Measurements from ENCODE around the gene TCF12.
A peak's percentile ranks its signal among the peaks of the same experiment; 100 is the strongest.

Gene TCF12

GRCh38 chr15:57183614-57184344, 265.3 kb downstream of the TCF12 start:
- H3K27ac Mint-ChIP-seq: no peak overlapping the region
- no peak overlapping the region for H3K4me3 Mint-ChIP-seq
- H3K27me3 Mint-ChIP-seq: no peaks in the 10 kb centered on the region
- no peaks in the 10 kb centered on the region for H3K4me1 Mint-ChIP-seq (ENCODE audit: low read depth)
- peaks cover 23% of the 10 kb centered on the region for H3K36me3 Mint-ChIP-seq
- peaks cover 6% of the 10 kb centered on the region for H3K9me3 Mint-ChIP-seq (ENCODE audit: low read depth)

DNA sequence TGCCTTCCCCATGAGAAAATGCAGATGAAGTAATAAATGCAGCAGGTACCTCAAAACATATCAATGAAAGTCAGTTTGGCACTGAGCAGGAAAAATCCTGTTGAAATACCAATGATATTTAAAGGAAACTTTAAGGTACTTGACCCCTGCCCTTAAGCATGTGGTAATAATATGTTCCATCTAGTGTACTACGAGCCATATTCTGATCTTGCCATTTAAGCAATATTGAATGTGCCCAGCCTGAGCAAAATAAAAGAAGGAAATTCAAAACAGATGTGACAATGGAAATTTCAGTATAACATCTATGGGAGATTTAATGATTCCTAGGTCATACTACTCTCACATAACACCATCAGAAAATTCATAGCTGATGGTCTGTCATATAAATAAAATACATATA, 266.1 kb downstream of the TCF12 start:
- Mint-ChIP-seq H3K27ac (no peak overlapping the region), H3K27me3 (no peaks in the 10 kb centered on the region), H3K36me3 (peaks cover 23% of the 10 kb centered on the region), H3K9me3 (ENCODE audit: low read depth) (peaks cover 6% of the 10 kb centered on the region), H3K4me3 (no peak overlapping the region), H3K4me1 (ENCODE audit: low read depth) (no peaks in the 10 kb centered on the region)

DNA sequence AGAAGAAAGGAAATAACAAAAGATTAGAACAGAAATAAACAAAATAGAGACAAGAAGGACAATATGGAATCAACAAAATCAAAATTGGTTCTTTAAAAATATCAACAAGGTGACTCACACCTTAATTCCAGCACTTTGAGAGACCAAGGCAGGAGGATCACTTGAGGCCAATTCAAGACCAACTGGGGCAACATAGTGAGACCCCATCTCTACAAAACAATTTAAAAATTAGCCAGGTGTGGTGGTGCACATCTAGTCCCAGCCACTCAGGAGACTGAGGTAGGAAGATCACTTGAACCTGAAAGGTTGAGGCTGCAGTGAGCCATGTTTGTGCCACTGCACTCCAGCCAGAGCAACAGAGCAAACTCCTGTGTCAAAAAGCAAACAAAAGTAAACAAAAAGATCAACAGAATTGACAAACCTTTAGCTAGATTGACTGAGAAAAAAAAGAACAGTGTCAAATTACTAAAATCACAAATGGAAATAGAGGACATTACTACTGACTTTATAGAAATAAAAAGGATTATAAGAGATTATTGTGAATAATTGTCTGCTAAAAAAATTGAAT, 267.1 kb downstream of the TCF12 start:
- Mint-ChIP-seq H3K36me3 (peaks cover 25% of the 10 kb centered on the region), H3K27ac (no peak overlapping the region), H3K9me3 (ENCODE audit: low read depth) (peaks cover 6% of the 10 kb centered on the region), H3K27me3 (no peaks in the 10 kb centered on the region), H3K4me3 (no peak overlapping the region), H3K4me1 (ENCODE audit: low read depth) (no peaks in the 10 kb centered on the region)

DNA sequence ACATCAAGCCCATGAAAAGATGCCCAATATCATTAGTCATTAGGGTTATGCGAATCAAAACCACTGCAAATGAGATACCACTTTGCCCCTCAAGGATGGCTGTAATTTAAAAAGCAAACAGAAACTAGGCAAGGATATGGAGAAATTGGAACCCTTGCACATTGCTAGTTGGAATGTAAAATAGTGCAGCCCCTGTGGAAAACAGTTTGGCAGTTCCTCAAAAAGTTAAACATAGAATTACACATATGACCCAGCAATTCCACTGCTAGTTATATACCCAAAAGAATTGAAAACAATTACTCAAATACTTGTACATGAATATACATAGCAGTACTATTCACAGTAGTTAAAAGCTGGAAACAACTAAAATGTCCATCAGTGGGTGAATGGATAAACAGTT, 271.0 kb downstream of the TCF12 start:
- peaks cover 31% of the 10 kb centered on the region for H3K36me3 Mint-ChIP-seq
- H3K27me3 Mint-ChIP-seq: no peaks in the 10 kb centered on the region
- H3K9me3 Mint-ChIP-seq (ENCODE audit: low read depth): peaks cover 6% of the 10 kb centered on the region
- no peak overlapping the region for H3K4me3 Mint-ChIP-seq
- no peak overlapping the region for H3K27ac Mint-ChIP-seq
- no peaks in the 10 kb centered on the region for H3K4me1 Mint-ChIP-seq (ENCODE audit: low read depth)

GRCh38 chr15:57190208-57190607, 271.8 kb downstream of the TCF12 start:
- H3K27ac Mint-ChIP-seq: no peak overlapping the region
- H3K36me3 Mint-ChIP-seq: peaks cover 31% of the 10 kb centered on the region
- peaks cover 5% of the 10 kb centered on the region for H3K9me3 Mint-ChIP-seq (ENCODE audit: low read depth)
- no peak overlapping the region for H3K4me3 Mint-ChIP-seq
- no peaks in the 10 kb centered on the region for H3K27me3 Mint-ChIP-seq
- H3K4me1 Mint-ChIP-seq (ENCODE audit: low read depth): no peaks in the 10 kb centered on the region

GRCh38 chr15:57193161-57193560, 274.7 kb downstream of the TCF12 start:
- no peak overlapping the region for H3K4me3 Mint-ChIP-seq

DNA sequence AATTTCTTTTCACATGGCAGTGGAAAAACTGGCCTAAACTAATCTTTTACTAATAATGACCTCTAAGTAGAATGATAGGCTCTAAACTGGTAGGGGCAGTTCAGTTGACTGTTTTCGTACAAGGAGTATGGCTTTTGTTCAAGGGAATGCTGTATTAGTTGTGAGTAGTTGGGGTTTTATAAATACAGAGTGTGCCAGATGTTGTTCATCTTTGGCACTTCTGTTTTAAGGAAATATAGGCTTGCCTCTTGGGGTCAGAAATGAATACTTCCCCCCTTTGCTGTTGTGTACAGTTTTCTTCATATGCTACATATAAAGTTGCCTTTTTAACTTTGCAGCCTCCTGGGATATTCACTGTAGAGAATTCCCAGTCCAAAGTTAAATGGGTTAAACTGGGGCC, 276.9 kb downstream of the TCF12 start:
- Mint-ChIP-seq H3K27ac (no peak overlapping the region), H3K27me3 (no peaks in the 10 kb centered on the region), H3K36me3 (peaks cover 24% of the 10 kb centered on the region), H3K4me3 (no peak overlapping the region), H3K9me3 (ENCODE audit: low read depth) (no peaks in the 10 kb centered on the region), H3K4me1 (ENCODE audit: low read depth) (no peaks in the 10 kb centered on the region)

More at GRCh38 chr15:57193161-57193560, 274.7 kb downstream of the TCF12 start:
- Mint-ChIP-seq H3K4me1 (ENCODE audit: low read depth) (no peaks in the 10 kb centered on the region), H3K36me3 (peaks cover 19% of the 10 kb centered on the region), H3K27ac (no peak overlapping the region), H3K27me3 (no peaks in the 10 kb centered on the region), H3K9me3 (ENCODE audit: low read depth) (no peaks in the 10 kb centered on the region)

GRCh38 chr15:57196865-57197264, 278.4 kb downstream of the TCF12 start:
- no peak overlapping the region for H3K4me3 Mint-ChIP-seq
- H3K4me1 Mint-ChIP-seq (ENCODE audit: low read depth): no peaks in the 10 kb centered on the region
- peaks cover 19% of the 10 kb centered on the region for H3K36me3 Mint-ChIP-seq
- H3K27me3 Mint-ChIP-seq: no peaks in the 10 kb centered on the region
- no peak overlapping the region for H3K27ac Mint-ChIP-seq
- H3K9me3 Mint-ChIP-seq (ENCODE audit: low read depth): no peaks in the 10 kb centered on the region

DNA sequence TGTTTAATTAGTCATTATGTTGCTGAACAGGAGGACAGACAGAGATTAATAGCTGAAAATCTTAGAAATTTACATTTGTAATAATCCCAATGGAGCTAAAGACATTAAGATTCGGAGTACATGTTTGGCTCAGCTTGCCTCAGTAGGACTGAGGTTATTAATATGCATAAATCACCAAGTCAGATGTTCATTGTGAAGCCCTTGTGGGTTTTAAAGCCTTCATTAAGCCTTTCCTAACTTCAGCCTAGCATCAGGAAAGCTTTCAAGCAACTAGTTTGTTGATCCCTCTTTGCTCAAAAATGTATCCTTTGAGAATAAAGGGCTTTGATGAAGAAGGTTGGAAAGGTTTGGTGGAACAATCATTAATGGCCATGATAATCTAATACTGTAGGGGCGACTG, 279.7 kb downstream of the TCF12 start:
- no peaks in the 10 kb centered on the region for H3K4me1 Mint-ChIP-seq (ENCODE audit: low read depth)
- no peaks in the 10 kb centered on the region for H3K27me3 Mint-ChIP-seq
- no peak overlapping the region for H3K4me3 Mint-ChIP-seq
- no peak overlapping the region for H3K27ac Mint-ChIP-seq
- H3K9me3 Mint-ChIP-seq (ENCODE audit: low read depth): no peaks in the 10 kb centered on the region
- H3K36me3 Mint-ChIP-seq: peaks cover 18% of the 10 kb centered on the region

GRCh38 chr15:57198654-57199291, 280.3 kb downstream of the TCF12 start:
- H3K36me3 Mint-ChIP-seq: peaks cover 13% of the 10 kb centered on the region
- no peaks in the 10 kb centered on the region for H3K27me3 Mint-ChIP-seq
- H3K4me1 Mint-ChIP-seq (ENCODE audit: low read depth): no peaks in the 10 kb centered on the region

DNA sequence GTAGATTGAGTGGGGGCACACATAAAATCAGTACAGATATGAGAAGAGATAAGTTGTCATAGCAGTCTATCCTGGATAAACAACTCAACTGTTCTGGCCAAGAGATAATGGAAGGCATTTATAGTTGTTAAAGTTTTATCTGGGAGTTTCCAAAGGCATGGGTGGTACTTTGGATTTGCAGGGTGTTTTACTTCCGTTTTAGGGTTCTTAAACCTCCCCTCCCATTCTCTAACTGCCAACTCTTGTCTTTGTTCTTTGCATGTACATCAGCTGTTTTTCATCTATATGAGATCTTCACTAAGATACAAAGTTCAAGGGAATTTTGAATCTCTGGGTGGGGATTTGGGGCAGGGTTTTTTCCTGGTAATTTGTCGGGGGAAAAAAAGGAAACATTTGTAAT, 283.1 kb downstream of the TCF12 start:
- Mint-ChIP-seq H3K9me3 (ENCODE audit: low read depth) (no peaks in the 10 kb centered on the region), H3K4me1 (ENCODE audit: low read depth) (no peaks in the 10 kb centered on the region), H3K27ac (peak overlapping the region; percentile 13), H3K36me3 (peaks cover 7% of the 10 kb centered on the region), H3K27me3 (no peaks in the 10 kb centered on the region), H3K4me3 (no peak overlapping the region)

More at GRCh38 chr15:57198654-57199291, 280.3 kb downstream of the TCF12 start:
- H3K9me3 Mint-ChIP-seq (ENCODE audit: low read depth): no peaks in the 10 kb centered on the region
- H3K27ac Mint-ChIP-seq: no peak overlapping the region
- no peak overlapping the region for H3K4me3 Mint-ChIP-seq

- H3K4me1 Mint-ChIP-seq (ENCODE audit: low read depth): no peaks in the 10 kb centered on the region
- no peaks in the 10 kb centered on the region for H3K9me3 Mint-ChIP-seq (ENCODE audit: low read depth)
- peaks cover 2% of the 10 kb centered on the region for H3K36me3 Mint-ChIP-seq
- H3K27ac Mint-ChIP-seq: no peak overlapping the region
- no peak overlapping the region for H3K4me3 Mint-ChIP-seq
- no peaks in the 10 kb centered on the region for H3K27me3 Mint-ChIP-seq
Measured at GRCh38 chr15:57203906-57204305, 285.5 kb downstream of the TCF12 start.

DNA sequence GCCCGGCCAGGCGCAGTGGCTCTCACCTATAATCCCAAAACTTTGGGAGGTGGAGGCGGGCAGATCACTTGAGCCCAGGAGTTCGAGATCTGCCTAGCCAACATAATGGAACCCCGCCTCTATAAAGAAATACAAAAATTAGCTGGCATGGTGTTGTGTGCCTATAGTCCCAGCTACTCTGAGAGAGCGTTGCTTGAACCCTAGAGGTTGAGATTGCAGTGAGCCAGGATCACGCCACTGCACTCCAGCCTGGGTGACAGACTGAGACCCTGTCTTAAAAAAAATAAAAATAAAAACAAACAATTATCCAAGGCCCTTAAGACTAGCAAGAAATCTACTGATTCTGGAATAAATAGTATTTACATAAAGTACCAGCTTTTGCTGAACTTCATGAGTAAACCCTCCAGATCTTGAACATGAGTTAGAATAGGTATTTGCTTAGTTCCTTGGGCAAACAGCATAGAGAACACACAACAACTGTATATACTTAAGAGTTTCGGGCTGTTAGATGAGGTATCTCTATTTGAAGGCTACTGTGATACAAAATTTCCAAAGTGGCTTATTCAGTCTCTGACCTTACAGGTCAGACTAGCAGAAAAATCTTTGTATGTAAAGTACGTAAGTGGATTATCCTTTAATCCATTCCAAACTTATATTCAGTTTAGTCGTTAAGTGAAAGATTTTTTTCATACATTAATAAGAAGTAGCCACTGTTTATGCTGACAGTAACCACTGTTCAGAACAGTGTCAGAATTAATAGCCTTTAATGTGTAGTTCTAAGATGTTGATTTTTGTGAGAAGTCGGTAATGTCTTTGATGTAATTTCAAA, 286.8 kb downstream of the TCF12 start:
- Mint-ChIP-seq H3K36me3 (peaks cover 3% of the 10 kb centered on the region), H3K9me3 (ENCODE audit: low read depth) (no peaks in the 10 kb centered on the region), H3K27me3 (no peaks in the 10 kb centered on the region), H3K4me3 (no peak overlapping the region), H3K27ac (no peak overlapping the region), H3K4me1 (ENCODE audit: low read depth) (peaks cover 3% of the 10 kb centered on the region)

DNA sequence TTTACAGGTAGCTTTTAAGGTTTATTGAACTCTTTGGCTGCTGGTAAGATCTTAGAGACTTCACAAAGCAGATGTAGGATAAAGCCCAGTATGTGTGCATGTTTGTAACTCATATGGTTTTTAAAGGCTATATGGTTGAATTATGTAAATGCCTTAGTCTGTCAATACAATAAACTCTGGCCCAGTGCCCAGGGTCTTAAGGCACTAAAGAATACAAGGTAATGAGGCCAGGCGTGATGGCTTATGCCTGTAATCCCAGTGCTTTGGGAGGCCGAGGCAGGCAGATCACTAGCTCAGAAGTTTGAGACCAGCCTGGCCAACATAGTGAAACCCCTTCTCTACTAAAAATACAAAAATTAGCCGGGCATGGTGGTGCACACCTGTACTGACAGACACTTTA, 287.6 kb downstream of the TCF12 start:
- Mint-ChIP-seq H3K27me3 (no peaks in the 10 kb centered on the region), H3K9me3 (ENCODE audit: low read depth) (no peaks in the 10 kb centered on the region), H3K36me3 (peaks cover 3% of the 10 kb centered on the region), H3K4me3 (no peak overlapping the region), H3K4me1 (ENCODE audit: low read depth) (peaks cover 3% of the 10 kb centered on the region), H3K27ac (no peak overlapping the region)

- Mint-ChIP-seq H3K4me3 (no peak overlapping the region), H3K36me3 (peaks cover 3% of the 10 kb centered on the region), H3K27ac (no peak overlapping the region), H3K4me1 (ENCODE audit: low read depth) (peaks cover 25% of the 10 kb centered on the region), H3K27me3 (no peaks in the 10 kb centered on the region), H3K9me3 (ENCODE audit: low read depth) (no peaks in the 10 kb centered on the region)
Measured at GRCh38 chr15:57213862-57214261, 295.4 kb downstream of the TCF12 start.

Measured in activated naive CD8-positive, alpha-beta T cell (primary cell).